ENCODE results near the gene APLP1.

- TF ChIP-seq, protein P1, sequence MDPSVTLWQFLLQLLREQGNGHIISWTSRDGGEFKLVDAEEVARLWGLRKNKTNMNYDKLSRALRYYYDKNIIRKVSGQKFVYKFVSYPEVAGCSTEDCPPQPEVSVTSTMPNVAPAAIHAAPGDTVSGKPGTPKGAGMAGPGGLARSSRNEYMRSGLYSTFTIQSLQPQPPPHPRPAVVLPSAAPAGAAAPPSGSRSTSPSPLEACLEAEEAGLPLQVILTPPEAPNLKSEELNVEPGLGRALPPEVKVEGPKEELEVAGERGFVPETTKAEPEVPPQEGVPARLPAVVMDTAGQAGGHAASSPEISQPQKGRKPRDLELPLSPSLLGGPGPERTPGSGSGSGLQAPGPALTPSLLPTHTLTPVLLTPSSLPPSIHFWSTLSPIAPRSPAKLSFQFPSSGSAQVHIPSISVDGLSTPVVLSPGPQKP (IDR thresholded peaks at IDR 0.05; ENCODE audit: low read depth, low read length), result no peak
- TF ChIP-seq PBX3 (IDR thresholded peaks at IDR 0.05) (no peak), CTCF (IDR thresholded peaks at IDR 0.05) (no peak), RAD21 (conservative IDR thresholded peaks at IDR 0.05 in 1 of 2, IDR thresholded peaks at IDR 0.05 in 1 of 2) (no peak), CHD4 (IDR thresholded peaks at IDR 0.05; ENCODE audit: borderline replicate concordance) (no peak), RFX5 (IDR thresholded peaks at IDR 0.05) (no peak), SREBF2 (IDR thresholded peaks at IDR 0.05) (no peak), EP300 (IDR thresholded peaks at IDR 0.05) (no peak)
- TF ChIP-seq, protein P2, sequence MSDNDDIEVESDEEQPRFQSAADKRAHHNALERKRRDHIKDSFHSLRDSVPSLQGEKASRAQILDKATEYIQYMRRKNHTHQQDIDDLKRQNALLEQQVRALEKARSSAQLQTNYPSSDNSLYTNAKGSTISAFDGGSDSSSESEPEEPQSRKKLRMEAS (IDR thresholded peaks at IDR 0.05), result no peak
These were observed 45.2 kb downstream of the APLP1 start for GRCh38 chr19:35913589-35913988.
